PFSK-1 (cell line): Measurements from ENCODE around the gene RANBP6.

Experiments used
- FOXP2 ChIP-seq: optimal IDR thresholded peaks from 2 replicates; pipeline ENCODE3; 2011; ENCODE audit warnings: borderline replicate concordance, control low read depth, inconsistent platforms; ENCODE audit not compliant: insufficient read depth; ENCODE audit errors: extremely low read length, extremely low read depth
- POLR2AphosphoS5 ChIP-seq: IDR thresholded peaks from 2 replicates; pipeline ENCODE4 v1.6.1; 2012; ENCODE audit warnings: low read depth, mild to moderate bottlenecking, control low read depth, low read length, moderate library complexity
- SIN3A ChIP-seq: IDR thresholded peaks from 2 replicates; pipeline ENCODE4 v1.6.1; 2012; ENCODE audit warnings: mild to moderate bottlenecking, low read length, moderate library complexity, borderline replicate concordance; ENCODE audit not compliant: insufficient read depth
- TAF1 ChIP-seq: IDR thresholded peaks from 2 replicates; pipeline ENCODE4 v1.6.1; 2012; ENCODE audit warnings: low read length, control low read depth, borderline replicate concordance; ENCODE audit not compliant: insufficient read depth
- TF ChIP-seq, protein P1 (sequence below), 2 experiments: IDR thresholded peaks; 2 replicates each; pipeline versions ENCODE4 v1.6.1 to v1.8.0; 2011 to 2012; ENCODE audit warnings: low read depth in 2 of 2, low read length in 2 of 2, control low read depth in 1 of 2, inconsistent platforms in 1 of 2, mild to moderate bottlenecking in 1 of 2, moderate library complexity in 1 of 2; ENCODE audit not compliant: insufficient read depth in 1 of 2

The RANBP6 gene

DNA sequence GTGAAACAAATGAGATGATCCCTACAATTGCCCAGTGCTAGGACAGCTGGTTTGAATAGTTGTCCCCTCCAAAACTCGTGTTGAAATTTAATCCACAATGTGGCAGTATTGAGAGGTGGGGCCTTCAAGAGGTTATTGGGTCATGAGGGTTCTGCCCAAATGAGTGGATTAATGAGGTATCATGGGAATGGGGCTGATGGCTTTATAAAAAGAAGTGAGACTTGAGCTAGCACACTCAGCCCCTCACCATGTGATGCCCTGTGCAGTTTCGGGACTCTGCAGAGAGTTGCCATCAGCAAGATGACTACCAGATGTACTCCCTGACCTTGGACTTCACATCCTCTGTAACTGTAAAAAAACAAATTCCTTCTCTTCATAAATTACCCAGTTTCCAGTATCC is 33.1 kb downstream of the RANBP6 start:
- TF ChIP-seq, protein P1, sequence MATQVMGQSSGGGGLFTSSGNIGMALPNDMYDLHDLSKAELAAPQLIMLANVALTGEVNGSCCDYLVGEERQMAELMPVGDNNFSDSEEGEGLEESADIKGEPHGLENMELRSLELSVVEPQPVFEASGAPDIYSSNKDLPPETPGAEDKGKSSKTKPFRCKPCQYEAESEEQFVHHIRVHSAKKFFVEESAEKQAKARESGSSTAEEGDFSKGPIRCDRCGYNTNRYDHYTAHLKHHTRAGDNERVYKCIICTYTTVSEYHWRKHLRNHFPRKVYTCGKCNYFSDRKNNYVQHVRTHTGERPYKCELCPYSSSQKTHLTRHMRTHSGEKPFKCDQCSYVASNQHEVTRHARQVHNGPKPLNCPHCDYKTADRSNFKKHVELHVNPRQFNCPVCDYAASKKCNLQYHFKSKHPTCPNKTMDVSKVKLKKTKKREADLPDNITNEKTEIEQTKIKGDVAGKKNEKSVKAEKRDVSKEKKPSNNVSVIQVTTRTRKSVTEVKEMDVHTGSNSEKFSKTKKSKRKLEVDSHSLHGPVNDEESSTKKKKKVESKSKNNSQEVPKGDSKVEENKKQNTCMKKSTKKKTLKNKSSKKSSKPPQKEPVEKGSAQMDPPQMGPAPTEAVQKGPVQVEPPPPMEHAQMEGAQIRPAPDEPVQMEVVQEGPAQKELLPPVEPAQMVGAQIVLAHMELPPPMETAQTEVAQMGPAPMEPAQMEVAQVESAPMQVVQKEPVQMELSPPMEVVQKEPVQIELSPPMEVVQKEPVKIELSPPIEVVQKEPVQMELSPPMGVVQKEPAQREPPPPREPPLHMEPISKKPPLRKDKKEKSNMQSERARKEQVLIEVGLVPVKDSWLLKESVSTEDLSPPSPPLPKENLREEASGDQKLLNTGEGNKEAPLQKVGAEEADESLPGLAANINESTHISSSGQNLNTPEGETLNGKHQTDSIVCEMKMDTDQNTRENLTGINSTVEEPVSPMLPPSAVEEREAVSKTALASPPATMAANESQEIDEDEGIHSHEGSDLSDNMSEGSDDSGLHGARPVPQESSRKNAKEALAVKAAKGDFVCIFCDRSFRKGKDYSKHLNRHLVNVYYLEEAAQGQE (IDR thresholded peaks at IDR 0.05; ENCODE audit: insufficient read depth in 1 of 2, low read depth in 2 of 2, low read length in 2 of 2): no peak
- TF ChIP-seq FOXP2: no peak
- no peak for TF ChIP-seq SIN3A
- TF ChIP-seq TAF1: no peak
- no peak for TF ChIP-seq POLR2AphosphoS5

DNA sequence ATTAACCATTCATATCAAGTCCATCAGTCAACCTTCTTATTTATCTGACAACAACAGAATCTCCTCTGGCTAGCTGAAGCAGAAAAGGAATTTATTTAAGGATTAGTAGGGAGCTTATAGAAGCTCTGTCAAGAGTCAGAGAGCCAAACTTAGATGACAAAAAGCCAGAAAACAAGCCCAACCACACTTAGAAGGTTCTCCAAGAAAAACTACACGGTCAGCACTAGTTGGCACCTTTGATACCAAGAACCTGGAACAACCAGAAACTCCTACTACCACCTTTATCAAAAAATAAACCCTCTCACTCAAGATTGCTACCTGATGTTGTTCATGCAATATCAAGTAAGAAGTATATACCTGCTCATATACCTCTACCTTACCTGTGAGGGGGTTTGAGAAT is 36.9 kb downstream of the RANBP6 start:
- TF ChIP-seq SIN3A (no peak), TAF1 (no peak), FOXP2 (no peak), POLR2AphosphoS5 (no peak)
- TF ChIP-seq, protein P1 (IDR thresholded peaks at IDR 0.05; ENCODE audit: insufficient read depth in 1 of 2, low read depth in 2 of 2, low read length in 2 of 2): no peak

DNA sequence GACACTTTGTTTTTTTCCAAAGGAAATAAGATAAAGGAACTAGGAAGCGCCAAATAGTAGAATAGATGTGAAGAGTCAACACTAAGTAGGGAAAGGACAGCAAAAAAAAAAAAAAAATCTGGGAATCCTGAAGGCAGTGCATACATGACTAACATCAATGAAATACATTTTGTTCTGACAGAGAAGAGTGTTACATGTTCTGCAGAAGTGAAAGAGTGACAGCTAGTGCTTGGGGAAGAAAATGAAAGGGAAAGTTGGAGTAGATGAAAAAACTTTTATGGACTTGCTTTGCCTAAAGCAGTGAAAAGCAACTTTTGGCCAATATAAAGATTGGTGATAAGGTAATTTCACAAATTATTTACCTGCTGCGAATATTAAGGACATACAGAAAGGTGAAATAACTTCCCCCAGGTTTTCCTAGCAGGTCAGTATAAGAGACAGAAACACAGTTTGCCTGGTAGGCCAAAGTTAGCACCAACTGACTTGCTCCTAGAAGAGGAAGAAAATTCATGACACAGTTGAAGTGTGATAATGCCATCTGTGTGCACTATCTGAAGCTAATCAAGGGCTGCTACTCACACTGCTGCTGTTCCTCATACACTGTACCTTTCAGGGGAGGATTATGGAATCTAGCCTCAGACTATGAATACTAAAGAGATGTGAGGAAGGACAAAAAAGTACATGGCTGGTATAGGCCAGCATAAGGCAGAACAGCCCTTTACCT is 38.6 kb downstream of the RANBP6 start:
- TF ChIP-seq SIN3A (no peak), FOXP2 (no peak), POLR2AphosphoS5 (no peak), TAF1 (no peak)
- TF ChIP-seq, protein P1 (IDR thresholded peaks at IDR 0.05; ENCODE audit: insufficient read depth in 1 of 2, low read depth in 2 of 2, low read length in 2 of 2): no peak

DNA sequence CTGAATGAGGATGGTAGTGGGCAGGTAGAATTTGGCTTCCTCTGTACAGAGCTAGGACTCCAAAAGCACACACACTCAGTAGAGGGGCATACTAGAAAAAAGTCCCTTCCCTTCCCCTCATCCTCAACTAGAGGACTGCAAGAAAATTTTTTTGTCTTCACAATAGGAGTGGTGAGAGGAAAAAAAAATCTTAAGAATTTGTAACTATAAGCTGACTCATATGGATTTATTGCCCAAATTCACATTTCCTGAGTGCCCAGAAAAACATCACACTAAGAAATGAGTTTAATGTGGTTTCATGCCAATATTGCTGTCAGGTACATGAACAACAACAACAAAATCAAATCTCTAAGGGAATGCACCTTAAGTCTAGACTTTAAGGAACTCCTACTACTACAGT is 43.7 kb downstream of the RANBP6 start:
- TF ChIP-seq POLR2AphosphoS5 (no peak), SIN3A (no peak)
- TF ChIP-seq, protein P1 (IDR thresholded peaks at IDR 0.05; ENCODE audit: insufficient read depth in 1 of 2, low read depth in 2 of 2, low read length in 2 of 2): no peak
